Transverse colon (tissue), 4 donors: Measurements from ENCODE around the gene MED27. TPM values are rescaled to one million over a fixed set of nuclear protein-coding genes. Genes with fewer than 3 reads are reported as not detected.

ENCODE experiments used
- DNase-seq: peaks from one replicate; pipeline ENCODE4 v3.0.0-alpha.2; 2019
- H3K27ac ChIP-seq, 4 donors: fragments of 200-600 bp; sonication (generic); 2 replicates each; pipeline ENCODE4 v1.5.1; 2016 to 2018; ENCODE audit warnings: inconsistent platforms in 4 of 4
- H3K27me3 ChIP-seq: fragments of 200-600 bp; sonication (generic); 2 replicates; pipeline ENCODE4 v1.5.1; 2017; ENCODE audit warnings: inconsistent platforms
- H3K36me3 ChIP-seq, 4 donors: fragments of 200-600 bp; sonication (generic); 2 replicates each; pipeline ENCODE4 v1.5.1; 2017 to 2019; ENCODE audit warnings: inconsistent platforms in 4 of 4
- H3K4me1 ChIP-seq, 4 donors: fragments of 200-600 bp; sonication (generic); 2 replicates each; pipeline ENCODE4 v1.5.1; 2017 to 2020; ENCODE audit warnings: inconsistent platforms in 4 of 4
- H3K4me3 ChIP-seq, 4 donors: fragments of 200-600 bp; sonication (generic); 1 replicate in 1 of 4; 2 replicates in 3 of 4; pipeline versions ENCODE4 v1.5.1 to v1.6.1; 2017 to 2019; ENCODE audit warnings: inconsistent platforms in 4 of 4
- H3K9me3 ChIP-seq, 2 donors: fragments of 200-600 bp; sonication (generic); 2 replicates each; pipeline ENCODE4 v1.5.1; 2017 to 2019; ENCODE audit warnings: inconsistent platforms in 2 of 2
- EP300 ChIP-seq: sonication (generic); formaldehyde crosslinking; IDR thresholded peaks from one replicate; pipeline ENCODE4 v1.6.1; 2017; ENCODE audit warnings: antibody characterized with exemption, low read depth
- POLR2A ChIP-seq: fragments of 450-650 bp; IDR thresholded peaks from one replicate; pipeline ENCODE4 v1.6.1; 2016; ENCODE audit warnings: antibody characterized with exemption, mild to moderate bottlenecking, moderate library complexity
- POLR2AphosphoS5 ChIP-seq, 3 donors: sonication (generic); formaldehyde crosslinking; IDR thresholded peaks; one replicate each; pipeline ENCODE4 v1.6.1; 2016; ENCODE audit warnings: antibody characterized with exemption in 3 of 3
- WGBS, 2 donors: methylation state at CpG; one replicate each; pipeline ENCODE4 v1.1.5; 2018; ENCODE audit warnings: low coverage in 1 of 2; 5-methylcytosine and 5-hydroxymethylcytosine counted together
- in situ Hi-C, 4 donors: fragments of 200-750 bp; cut with MboI; loops; one replicate each; pipeline versions ENCODE4 v1.15.0 to v1.15.1; 2017; ENCODE audit warnings: low sequenced_read_pairs in 3 of 4, low pct_ligation_motif_present in 1 of 4, low pct_unique_long_range_greater_than_20kb in 1 of 4
- intact Hi-C: fragments of 100-400 bp; cut with DNase I; formaldehyde crosslinking; loops from one replicate; pipeline ENCODE4 v1.15.1; 2023; ENCODE audit warnings: low total_unique reads
- total RNA-seq, 4 donors: library from RNA; depleted of rRNA; stranded (reverse); fragments of >200 nt; gene quantifications; one replicate each; pipeline ENCODE4 v1.1.0, GENCODE V29; 2016
- TF ChIP-seq, protein P1 (sequence below), 5 experiments: fragments of 200-600 bp in 3 of 5; fragments of 450-650 bp in 2 of 5; sonication (generic) in 3 of 5; IDR thresholded peaks; 1 replicate in 2 of 5; 2 replicates in 3 of 5; pipeline ENCODE4 v1.5.1; 2016 to 2017; ENCODE audit warnings: antibody characterized with exemption in 5 of 5, inconsistent platforms in 3 of 5, mild to moderate bottlenecking in 2 of 5, moderate library complexity in 1 of 5

MED27 gene
- total RNA-seq, 4 donors from 2014 or later: 2.6 to 12.6 (median 7.1) TPM

GRCh38 chr9:131847665-131848354 lies 231.9 kb downstream of the MED27 start:
- no peak for DNase-seq
- in situ Hi-C loops: no loop called here

GRCh38 chr9:131845305-131846298 lies 234.1 kb downstream of the MED27 start:
- in situ Hi-C loops: no loop called here

More at GRCh38 chr9:131847665-131848354, 231.9 kb downstream of the MED27 start:
- Histone ChIP-seq H3K27me3 (no peaks in the 10 kb centered on the region), H3K9me3 (no peaks in the 10 kb centered on the region), H3K36me3 (no peaks in the 10 kb centered on the region), H3K27ac (no peak overlapping the region), H3K4me1 (no peaks in the 10 kb centered on the region), H3K4me3 (no peak overlapping the region)
- TF ChIP-seq, protein P1, sequence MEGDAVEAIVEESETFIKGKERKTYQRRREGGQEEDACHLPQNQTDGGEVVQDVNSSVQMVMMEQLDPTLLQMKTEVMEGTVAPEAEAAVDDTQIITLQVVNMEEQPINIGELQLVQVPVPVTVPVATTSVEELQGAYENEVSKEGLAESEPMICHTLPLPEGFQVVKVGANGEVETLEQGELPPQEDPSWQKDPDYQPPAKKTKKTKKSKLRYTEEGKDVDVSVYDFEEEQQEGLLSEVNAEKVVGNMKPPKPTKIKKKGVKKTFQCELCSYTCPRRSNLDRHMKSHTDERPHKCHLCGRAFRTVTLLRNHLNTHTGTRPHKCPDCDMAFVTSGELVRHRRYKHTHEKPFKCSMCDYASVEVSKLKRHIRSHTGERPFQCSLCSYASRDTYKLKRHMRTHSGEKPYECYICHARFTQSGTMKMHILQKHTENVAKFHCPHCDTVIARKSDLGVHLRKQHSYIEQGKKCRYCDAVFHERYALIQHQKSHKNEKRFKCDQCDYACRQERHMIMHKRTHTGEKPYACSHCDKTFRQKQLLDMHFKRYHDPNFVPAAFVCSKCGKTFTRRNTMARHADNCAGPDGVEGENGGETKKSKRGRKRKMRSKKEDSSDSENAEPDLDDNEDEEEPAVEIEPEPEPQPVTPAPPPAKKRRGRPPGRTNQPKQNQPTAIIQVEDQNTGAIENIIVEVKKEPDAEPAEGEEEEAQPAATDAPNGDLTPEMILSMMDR (IDR thresholded peaks at IDR 0.05): no peak
- TF ChIP-seq POLR2A (no peak), POLR2AphosphoS5 (IDR thresholded peaks at IDR 0.05) (no peak), EP300 (no peak)
- intact Hi-C loops: no loop called here
- WGBS, 2 donors: 94% methylated on average over 18 of the region's 18 CpGs; no CpG with 5 or more reads in 1 of the 2 donors

DNA sequence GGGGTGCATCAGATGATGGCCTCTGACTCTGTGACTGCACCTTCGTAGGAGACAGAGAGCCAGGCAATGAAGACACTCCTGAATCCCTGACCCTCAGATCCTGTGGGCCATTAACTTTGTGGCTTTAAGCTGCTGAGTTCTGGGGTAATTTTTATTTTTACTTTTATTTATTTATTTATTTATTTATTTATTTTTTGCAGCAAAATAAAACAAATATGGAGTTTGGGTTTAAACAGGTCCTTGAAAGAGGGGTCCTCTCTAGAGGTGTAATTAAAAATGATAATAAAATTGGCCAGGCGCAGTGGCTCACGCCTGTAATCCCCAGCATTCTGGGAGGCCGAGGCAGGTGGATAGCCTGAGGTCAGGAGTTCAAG lies 234.9 kb downstream of the MED27 start:
- TF ChIP-seq EP300 (no peak), POLR2AphosphoS5 (IDR thresholded peaks at IDR 0.05) (no peak), POLR2A (no peak)
- TF ChIP-seq, protein P1 (IDR thresholded peaks at IDR 0.05): no peak
- intact Hi-C loops: no loop called here

More at GRCh38 chr9:131845305-131846298, 234.1 kb downstream of the MED27 start:
- no peak for TF ChIP-seq EP300
- TF ChIP-seq, protein P1 (IDR thresholded peaks at IDR 0.05): no peak
- no peak for TF ChIP-seq POLR2A
- no peak for TF ChIP-seq POLR2AphosphoS5 (IDR thresholded peaks at IDR 0.05)
- no peaks in the 10 kb centered on the region for H3K36me3 ChIP-seq
- intact Hi-C loops: no loop called here
- no peak for DNase-seq
- no peaks in the 10 kb centered on the region for H3K27me3 ChIP-seq
- H3K4me3 ChIP-seq: no peak overlapping the region
- no peak overlapping the region for H3K27ac ChIP-seq
- no peaks in the 10 kb centered on the region for H3K9me3 ChIP-seq
- 71 to 84% methylated on average over 11 to 29 of the region's 29 CpGs for WGBS, 2 donors
- H3K4me1 ChIP-seq: no peaks in the 10 kb centered on the region

More for the DNA sequence above, 234.9 kb downstream of the MED27 start:
- Histone ChIP-seq H3K36me3 (no peaks in the 10 kb centered on the region), H3K4me3 (no peak overlapping the region), H3K9me3 (no peaks in the 10 kb centered on the region), H3K4me1 (no peaks in the 10 kb centered on the region), H3K27me3 (no peaks in the 10 kb centered on the region), H3K27ac (no peak overlapping the region)
- WGBS, 2 donors: 73 to 88% methylated on average over 3 to 4 of the region's 4 CpGs
- in situ Hi-C loops: no loop called here
- DNase-seq: no peak
